Measurements from ENCODE around the gene ZNF503.

DNA sequence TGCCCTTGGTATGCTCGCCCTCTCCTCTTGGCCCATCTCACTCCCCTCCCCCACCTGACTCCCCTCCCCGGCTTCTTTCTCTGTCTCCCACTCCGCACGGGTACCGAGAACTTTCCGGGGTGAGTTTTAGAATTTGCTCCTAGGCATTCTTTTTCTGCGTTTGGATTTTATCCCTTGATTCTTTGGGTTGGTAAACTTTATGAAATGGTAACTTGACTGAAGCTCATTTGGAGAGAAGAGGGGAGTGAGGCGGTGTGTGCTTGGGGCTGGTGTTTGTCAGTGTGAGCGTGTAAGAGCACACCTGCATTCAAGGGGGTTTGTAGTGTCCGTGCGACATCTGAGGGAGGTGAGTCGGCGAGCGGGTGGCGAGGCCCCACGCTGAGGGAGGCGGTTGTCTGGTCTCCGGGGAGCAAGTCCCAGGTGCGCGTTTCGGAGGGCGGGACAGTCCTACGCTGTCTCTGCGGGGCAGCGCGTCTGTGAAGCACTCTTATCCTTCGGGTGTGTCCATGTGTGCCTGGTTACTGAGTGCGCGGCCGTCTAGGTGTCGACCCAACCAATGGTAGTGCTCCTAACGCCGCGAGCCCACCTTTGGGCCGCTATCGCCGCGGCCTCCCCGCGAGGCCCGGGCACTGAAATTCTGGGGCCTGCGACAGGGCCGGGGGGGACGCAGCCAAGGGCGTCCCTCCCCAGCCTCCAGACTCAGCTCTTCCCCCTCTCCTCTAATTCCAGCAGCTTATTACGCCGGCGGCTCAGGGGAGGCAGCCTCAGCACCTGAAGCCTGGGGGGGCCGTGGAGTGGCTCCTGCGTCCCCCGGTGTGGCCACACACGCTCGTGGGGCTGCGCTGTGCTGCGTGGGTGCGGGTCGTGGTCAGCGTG, 2.6 kb upstream of the ZNF503 start:
- TF ChIP-seq, protein P1, sequence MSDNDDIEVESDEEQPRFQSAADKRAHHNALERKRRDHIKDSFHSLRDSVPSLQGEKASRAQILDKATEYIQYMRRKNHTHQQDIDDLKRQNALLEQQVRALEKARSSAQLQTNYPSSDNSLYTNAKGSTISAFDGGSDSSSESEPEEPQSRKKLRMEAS (IDR thresholded peaks at IDR 0.05), result no peak
- TF ChIP-seq EHF (CRISPR knock-in tag; IDR thresholded peaks at IDR 0.05) (no peak), ZC3H11A (IDR thresholded peaks at IDR 0.05) (no peak), EP300 (IDR thresholded peaks at IDR 0.05) (no peak), CBX8 (IDR thresholded peaks at IDR 0.05) (no peak), RAD21 (conservative IDR thresholded peaks at IDR 0.05 in 1 of 2, IDR thresholded peaks at IDR 0.05 in 1 of 2) (no peak), BHLHE40 (IDR thresholded peaks at IDR 0.05; ENCODE audit: low read depth, low read length) (no peak), TP53 (CRISPR knock-in tag; IDR thresholded peaks at IDR 0.05) (no peak), TFCP2L1 (CRISPR knock-in tag; IDR thresholded peaks at IDR 0.05) (no peak), POLR2A (IDR thresholded peaks at IDR 0.05; ENCODE audit: low read length) (no peak), CBX2 (IDR thresholded peaks at IDR 0.05; ENCODE audit: borderline replicate concordance, low read depth) (no peak), MAFK (IDR thresholded peaks at IDR 0.05; ENCODE audit: partially characterized antibody) (no peak)
- TF ChIP-seq, protein P2, sequence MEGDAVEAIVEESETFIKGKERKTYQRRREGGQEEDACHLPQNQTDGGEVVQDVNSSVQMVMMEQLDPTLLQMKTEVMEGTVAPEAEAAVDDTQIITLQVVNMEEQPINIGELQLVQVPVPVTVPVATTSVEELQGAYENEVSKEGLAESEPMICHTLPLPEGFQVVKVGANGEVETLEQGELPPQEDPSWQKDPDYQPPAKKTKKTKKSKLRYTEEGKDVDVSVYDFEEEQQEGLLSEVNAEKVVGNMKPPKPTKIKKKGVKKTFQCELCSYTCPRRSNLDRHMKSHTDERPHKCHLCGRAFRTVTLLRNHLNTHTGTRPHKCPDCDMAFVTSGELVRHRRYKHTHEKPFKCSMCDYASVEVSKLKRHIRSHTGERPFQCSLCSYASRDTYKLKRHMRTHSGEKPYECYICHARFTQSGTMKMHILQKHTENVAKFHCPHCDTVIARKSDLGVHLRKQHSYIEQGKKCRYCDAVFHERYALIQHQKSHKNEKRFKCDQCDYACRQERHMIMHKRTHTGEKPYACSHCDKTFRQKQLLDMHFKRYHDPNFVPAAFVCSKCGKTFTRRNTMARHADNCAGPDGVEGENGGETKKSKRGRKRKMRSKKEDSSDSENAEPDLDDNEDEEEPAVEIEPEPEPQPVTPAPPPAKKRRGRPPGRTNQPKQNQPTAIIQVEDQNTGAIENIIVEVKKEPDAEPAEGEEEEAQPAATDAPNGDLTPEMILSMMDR (IDR thresholded peaks at IDR 0.05), result no peak
- TF ChIP-seq, protein P3, sequence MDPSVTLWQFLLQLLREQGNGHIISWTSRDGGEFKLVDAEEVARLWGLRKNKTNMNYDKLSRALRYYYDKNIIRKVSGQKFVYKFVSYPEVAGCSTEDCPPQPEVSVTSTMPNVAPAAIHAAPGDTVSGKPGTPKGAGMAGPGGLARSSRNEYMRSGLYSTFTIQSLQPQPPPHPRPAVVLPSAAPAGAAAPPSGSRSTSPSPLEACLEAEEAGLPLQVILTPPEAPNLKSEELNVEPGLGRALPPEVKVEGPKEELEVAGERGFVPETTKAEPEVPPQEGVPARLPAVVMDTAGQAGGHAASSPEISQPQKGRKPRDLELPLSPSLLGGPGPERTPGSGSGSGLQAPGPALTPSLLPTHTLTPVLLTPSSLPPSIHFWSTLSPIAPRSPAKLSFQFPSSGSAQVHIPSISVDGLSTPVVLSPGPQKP (IDR thresholded peaks at IDR 0.05; ENCODE audit: low read depth, low read length), result no peak

Measured in A549 (cell line).